Neural progenitor cell (in vitro differentiated cells): ENCODE measurements around the gene GADL1. TPM values are rescaled to one million over a fixed set of nuclear protein-coding genes. Genes with fewer than 3 reads are reported as not detected.

Experiments
- DNase-seq: peaks from one replicate; pipeline ENCODE4 v3.0.0-alpha.2; 2016; ENCODE audit warnings: low spot score
- H2AFZ ChIP-seq: fragments of 200-600 bp; sonication (generic); replicated peaks from 2 replicates; pipeline ENCODE4 v1.6.1; 2016; ENCODE audit warnings: antibody characterized with exemption
- H3F3A ChIP-seq: fragments of 200-600 bp; sonication (generic); 2 replicates; pipeline ENCODE4 v1.6.1; 2016; ENCODE audit warnings: antibody characterized with exemption, low read depth
- H3K27ac ChIP-seq: fragments of 200-600 bp; sonication (generic); 2 replicates; pipeline ENCODE4 v1.5.1; 2016; ENCODE audit warnings: mild to moderate bottlenecking
- H3K27me3 ChIP-seq: fragments of 200-600 bp; sonication (generic); 2 replicates; pipeline ENCODE4 v1.6.1; 2016; ENCODE audit warnings: mild to moderate bottlenecking, moderate library complexity
- H3K36me3 ChIP-seq: fragments of 200-600 bp; sonication (generic); 2 replicates; pipeline ENCODE4 v1.5.1; 2016
- H3K4me1 ChIP-seq: fragments of 200-600 bp; sonication (generic); 2 replicates; pipeline ENCODE4 v1.6.1; 2016; ENCODE audit warnings: mixed run types
- H3K4me2 ChIP-seq: fragments of 200-600 bp; sonication (generic); 2 replicates; pipeline ENCODE4 v1.6.1; 2016
- H3K4me3 ChIP-seq: fragments of 200-600 bp; sonication (generic); 2 replicates; pipeline ENCODE4 v1.5.1; 2016
- H3K79me2 ChIP-seq: fragments of 200-600 bp; sonication (generic); 2 replicates; pipeline ENCODE4 v1.6.1; 2016; ENCODE audit warnings: low read depth
- H3K9ac ChIP-seq: fragments of 200-600 bp; sonication (generic); 2 replicates; pipeline ENCODE4 v1.6.1; 2016
- H3K9me3 ChIP-seq: fragments of 200-600 bp; sonication (generic); 2 replicates; pipeline ENCODE4 v1.5.1; 2016; ENCODE audit warnings: low read depth
- H4K20me1 ChIP-seq: fragments of 200-600 bp; sonication (generic); 2 replicates; pipeline ENCODE4 v1.6.1; 2016; ENCODE audit warnings: low read depth
- H3K27ac Mint-ChIP-seq: 3 replicates; pipeline ENCODE4 v1.8.0; 2021; ENCODE audit warnings: mixed read lengths
- H3K27me3 Mint-ChIP-seq: 2 replicates; pipeline ENCODE4 v1.8.0; 2022; ENCODE audit warnings: low read depth, mild to moderate bottlenecking, inconsistent platforms, moderate library complexity, mixed read lengths; ENCODE audit not compliant: insufficient read depth
- H3K36me3 Mint-ChIP-seq: 3 replicates; pipeline ENCODE4 v1.8.0; 2021; ENCODE audit warnings: mixed read lengths
- H3K4me1 Mint-ChIP-seq: 3 replicates; pipeline ENCODE4 v1.8.0; 2021; ENCODE audit warnings: mixed read lengths
- H3K4me3 Mint-ChIP-seq: 3 replicates; pipeline ENCODE4 v1.8.0; 2021; ENCODE audit warnings: mild to moderate bottlenecking, moderate library complexity, mixed read lengths
- H3K9me3 Mint-ChIP-seq: 3 replicates; pipeline ENCODE4 v1.8.0; 2020; ENCODE audit warnings: mixed read lengths
- EZH2 ChIP-seq: fragments of 200-600 bp; sonication (generic); IDR thresholded peaks from 2 replicates; pipeline ENCODE4 v1.6.1; 2017; ENCODE audit warnings: antibody characterized with exemption, mild to moderate bottlenecking, moderate library complexity
- EZH2phosphoT487 ChIP-seq: fragments of 200-600 bp; sonication (generic); IDR thresholded peaks from 2 replicates; pipeline ENCODE4 v1.6.1; 2017; ENCODE audit warnings: antibody characterized with exemption
- total RNA-seq: library from RNA; depleted of rRNA; stranded (reverse); fragments of >200 nt; gene quantifications from 2 replicates; pipeline ENCODE4 v1.2.3, GENCODE V29; 2015; ENCODE audit warnings: low replicate concordance
- TF ChIP-seq, protein P1 (sequence below): fragments of 200-600 bp; sonication (generic); IDR thresholded peaks from 2 replicates; pipeline ENCODE4 v1.5.1; 2017; ENCODE audit warnings: antibody characterized with exemption, mild to moderate bottlenecking

GADL1 gene
- total RNA-seq, 1 donor from 2014 or later = not detected

DNA sequence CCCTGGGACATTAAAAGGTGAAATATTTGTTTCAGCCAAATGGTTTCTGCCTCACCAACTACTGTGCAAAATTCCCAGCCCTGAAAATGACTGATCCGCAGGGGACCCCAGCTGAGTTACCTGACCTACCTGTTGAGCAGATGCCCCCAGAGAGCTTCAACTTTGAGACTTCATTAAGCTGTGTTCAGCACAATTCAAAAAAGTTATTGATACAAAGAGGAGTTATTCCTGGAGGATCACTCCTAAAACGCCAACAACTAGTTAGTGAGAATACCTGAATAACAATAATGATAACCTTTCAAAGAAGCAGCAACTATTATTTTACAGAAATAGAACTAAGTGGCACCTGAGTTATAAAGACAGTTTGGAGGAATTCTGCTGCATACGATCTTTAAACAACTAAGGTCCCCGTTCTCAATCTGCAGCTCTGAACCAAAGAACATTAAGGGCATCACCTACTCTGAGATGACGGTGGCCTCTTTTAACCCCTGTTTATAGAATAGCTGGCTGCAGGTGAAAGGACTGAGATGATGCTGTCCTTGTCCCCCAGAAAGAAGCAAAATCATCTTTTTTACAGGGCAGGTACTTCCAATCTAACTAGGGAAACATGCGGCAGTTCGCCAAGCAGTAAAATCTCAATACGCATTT, 659 bp downstream of the GADL1 start:
- no peak overlapping the region for H3K27ac Mint-ChIP-seq
- H3K36me3 ChIP-seq = no peaks in the 10 kb centered on the region
- no peaks in the 10 kb centered on the region for H3K79me2 ChIP-seq
- H3K4me2 ChIP-seq = peak overlapping the region; percentile 85
- H2AFZ ChIP-seq = peak overlapping the region; percentile 81
- H3K27me3 ChIP-seq = peaks cover 42% of the 10 kb centered on the region
- DNase-seq = no peak
- H3K9ac ChIP-seq = no peak overlapping the region
- no peaks in the 10 kb centered on the region for H4K20me1 ChIP-seq
- H3K36me3 Mint-ChIP-seq = no peaks in the 10 kb centered on the region
- no peak overlapping the region for H3K27ac ChIP-seq
- H3K4me1 Mint-ChIP-seq = peaks cover 4% of the 10 kb centered on the region
- TF ChIP-seq, protein P1, sequence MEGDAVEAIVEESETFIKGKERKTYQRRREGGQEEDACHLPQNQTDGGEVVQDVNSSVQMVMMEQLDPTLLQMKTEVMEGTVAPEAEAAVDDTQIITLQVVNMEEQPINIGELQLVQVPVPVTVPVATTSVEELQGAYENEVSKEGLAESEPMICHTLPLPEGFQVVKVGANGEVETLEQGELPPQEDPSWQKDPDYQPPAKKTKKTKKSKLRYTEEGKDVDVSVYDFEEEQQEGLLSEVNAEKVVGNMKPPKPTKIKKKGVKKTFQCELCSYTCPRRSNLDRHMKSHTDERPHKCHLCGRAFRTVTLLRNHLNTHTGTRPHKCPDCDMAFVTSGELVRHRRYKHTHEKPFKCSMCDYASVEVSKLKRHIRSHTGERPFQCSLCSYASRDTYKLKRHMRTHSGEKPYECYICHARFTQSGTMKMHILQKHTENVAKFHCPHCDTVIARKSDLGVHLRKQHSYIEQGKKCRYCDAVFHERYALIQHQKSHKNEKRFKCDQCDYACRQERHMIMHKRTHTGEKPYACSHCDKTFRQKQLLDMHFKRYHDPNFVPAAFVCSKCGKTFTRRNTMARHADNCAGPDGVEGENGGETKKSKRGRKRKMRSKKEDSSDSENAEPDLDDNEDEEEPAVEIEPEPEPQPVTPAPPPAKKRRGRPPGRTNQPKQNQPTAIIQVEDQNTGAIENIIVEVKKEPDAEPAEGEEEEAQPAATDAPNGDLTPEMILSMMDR = no peak
- TF ChIP-seq EZH2phosphoT487 (no peak), EZH2 (no peak)
- H3F3A ChIP-seq = no peaks in the 10 kb centered on the region
- peaks cover 10% of the 10 kb centered on the region for H3K4me1 ChIP-seq
- H3K9me3 ChIP-seq = no peaks in the 10 kb centered on the region
- H3K4me3 Mint-ChIP-seq = peak overlapping the region; percentile 83
- H3K4me3 ChIP-seq = peak overlapping the region; percentile 55
- H3K9me3 Mint-ChIP-seq = no peaks in the 10 kb centered on the region
- peaks cover 10% of the 10 kb centered on the region for H3K27me3 Mint-ChIP-seq

DNA sequence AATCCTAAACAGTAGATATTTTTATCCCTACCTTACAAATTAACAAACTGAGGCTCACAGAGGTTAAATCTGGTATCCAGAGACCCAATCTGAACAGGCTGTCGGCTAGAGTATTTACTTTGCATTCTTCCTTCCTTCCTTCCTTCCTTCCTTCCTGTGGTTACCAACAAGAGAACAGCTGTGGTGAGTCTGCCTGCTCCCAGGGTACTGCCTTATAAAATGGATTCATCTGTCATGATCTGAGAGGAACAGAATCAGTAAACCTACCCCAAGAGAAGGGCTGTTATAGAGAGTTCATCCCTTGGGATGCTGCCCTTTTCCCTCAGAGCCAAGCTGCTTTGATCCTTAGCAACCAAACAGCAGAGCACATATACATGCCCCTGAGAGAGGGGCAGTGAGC, 3.6 kb downstream of the GADL1 start:
- no peaks in the 10 kb centered on the region for H3K9me3 Mint-ChIP-seq
- peaks cover 40% of the 10 kb centered on the region for H3K27me3 ChIP-seq
- H3K9me3 ChIP-seq = no peaks in the 10 kb centered on the region
- DNase-seq = no peak
- H3K79me2 ChIP-seq = no peaks in the 10 kb centered on the region
- H3K27ac ChIP-seq = no peak overlapping the region
- H3K4me1 ChIP-seq = peaks cover 10% of the 10 kb centered on the region
- H4K20me1 ChIP-seq = no peaks in the 10 kb centered on the region
- no peak overlapping the region for H3K4me3 Mint-ChIP-seq
- H3K36me3 Mint-ChIP-seq = no peaks in the 10 kb centered on the region
- no peaks in the 10 kb centered on the region for H3F3A ChIP-seq
- peaks cover 13% of the 10 kb centered on the region for H3K27me3 Mint-ChIP-seq
- H3K36me3 ChIP-seq = no peaks in the 10 kb centered on the region
- peaks cover 4% of the 10 kb centered on the region for H3K4me1 Mint-ChIP-seq
- no peak overlapping the region for H2AFZ ChIP-seq
- H3K9ac ChIP-seq = no peak overlapping the region
- no peak overlapping the region for H3K4me3 ChIP-seq
- TF ChIP-seq EZH2 (no peak), EZH2phosphoT487 (no peak)
- TF ChIP-seq, protein P1 = no peak
- H3K27ac Mint-ChIP-seq = no peak overlapping the region
- no peak overlapping the region for H3K4me2 ChIP-seq

DNA sequence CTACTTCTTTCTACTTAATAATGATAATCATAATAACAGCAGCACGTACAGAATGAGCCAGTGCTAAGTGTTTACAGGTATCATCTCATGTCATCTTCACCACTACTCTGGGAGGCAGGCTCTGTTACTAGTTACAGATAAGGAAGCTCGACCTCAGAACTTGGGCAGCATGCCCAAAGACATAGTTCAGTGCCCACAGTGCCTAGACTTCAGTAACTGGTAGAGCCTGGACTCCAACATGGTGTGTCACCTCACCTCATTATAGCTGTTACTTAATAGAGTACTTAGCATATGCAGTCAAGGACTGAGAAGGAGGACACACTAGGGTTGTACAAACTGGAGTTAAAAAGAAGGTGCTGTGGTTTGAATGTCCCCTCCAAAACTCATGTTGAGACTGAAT, 7.6 kb downstream of the GADL1 start:
- Histone ChIP-seq H3F3A (no peaks in the 10 kb centered on the region), H3K4me1 (no peaks in the 10 kb centered on the region), H3K27me3 (no peaks in the 10 kb centered on the region), H3K9ac (no peak overlapping the region), H3K27ac (no peak overlapping the region), H3K4me3 (no peak overlapping the region), H3K4me2 (no peak overlapping the region), H2AFZ (no peak overlapping the region), H3K36me3 (no peaks in the 10 kb centered on the region), H4K20me1 (no peaks in the 10 kb centered on the region), H3K79me2 (no peaks in the 10 kb centered on the region), H3K9me3 (no peaks in the 10 kb centered on the region)
- Mint-ChIP-seq H3K36me3 (no peaks in the 10 kb centered on the region), H3K4me1 (no peaks in the 10 kb centered on the region), H3K9me3 (no peaks in the 10 kb centered on the region), H3K4me3 (no peak overlapping the region), H3K27me3 (peaks cover 3% of the 10 kb centered on the region), H3K27ac (no peak overlapping the region)
- TF ChIP-seq EZH2 = no peak
- TF ChIP-seq, protein P1 = no peak
- no peak for TF ChIP-seq EZH2phosphoT487
- no peak for DNase-seq
